Upper lobe of right lung (tissue), 1 donor: ENCODE data around the gene HHIPL1. TPM values are rescaled to one million over a fixed set of nuclear protein-coding genes. Genes with fewer than 3 reads are reported as not detected.

Experiments used
- ATAC-seq: fragments of 200-7000 bp; cut with Tn5 transposase; one replicate; pipeline ENCODE4 v1.9.1; 2020; ENCODE audit warnings: mild to moderate bottlenecking, moderate library complexity
- DNase-seq: peaks from one replicate; pipeline ENCODE4 v3.0.0-alpha.2; 2020
- H3K27ac ChIP-seq: fragments of 200-600 bp; one replicate; pipeline ENCODE4 v1.8.0; 2022
- H3K27me3 ChIP-seq: fragments of 200-600 bp; one replicate; pipeline ENCODE4 v1.8.0; 2022; ENCODE audit warnings: mild to moderate bottlenecking
- H3K36me3 ChIP-seq: fragments of 200-600 bp; one replicate; pipeline ENCODE4 v1.8.0; 2022
- H3K4me1 ChIP-seq: fragments of 200-600 bp; one replicate; pipeline ENCODE4 v1.8.0; 2022
- H3K4me3 ChIP-seq: fragments of 200-600 bp; one replicate; pipeline ENCODE4 v1.8.0; 2022; ENCODE audit warnings: mild to moderate bottlenecking
- H3K9me3 ChIP-seq: fragments of 200-600 bp; one replicate; pipeline ENCODE4 v1.8.0; 2022
- intact Hi-C: fragments of 100-400 bp; cut with DNase I; formaldehyde crosslinking; loops from one replicate; pipeline ENCODE4 v1.11.0; 2022
- total RNA-seq: library from RNA; stranded (reverse); fragmentation: NEBNext Ultra II Directional; extraction: Animal tissue kit (Norgen Biotek cat#: 25700); gene quantifications from one replicate; pipeline ENCODE4 v1.2.1, GENCODE V29; 2021
- TF ChIP-seq, protein P1 (sequence below): fragments of 200-600 bp; IDR thresholded peaks from one replicate; pipeline ENCODE4 v1.8.0; 2022; ENCODE audit warnings: antibody characterized with exemption
- donor health status: DM: no; HTN: yes; CAD: no; lungs with severe emphysema.

HHIPL1 gene
- total RNA-seq, 1 donor from 2014 or later: 1.6 TPM

DNA sequence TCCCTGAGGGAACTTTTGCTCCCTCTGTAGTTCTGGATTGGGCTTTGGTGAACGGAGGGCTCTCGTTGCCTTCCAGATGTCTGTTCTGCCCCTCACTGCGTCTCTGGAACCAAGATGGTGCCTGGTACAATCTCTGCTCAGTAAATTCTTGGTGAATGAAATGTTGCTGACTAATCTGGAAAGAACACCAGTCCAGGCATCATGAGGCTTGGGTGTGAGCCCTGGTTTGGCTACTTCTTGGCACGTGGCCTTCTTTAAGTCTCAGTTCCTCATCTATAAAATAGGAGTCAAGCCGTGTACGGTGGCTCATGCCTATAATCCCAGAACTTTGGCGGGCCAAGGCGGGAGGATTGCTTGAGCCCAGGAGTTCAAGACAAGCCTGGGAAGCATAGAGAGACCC is 4.3 kb downstream of the HHIPL1 start:
- no peaks in the 10 kb centered on the region for H3K9me3 ChIP-seq
- intact Hi-C loops: no loop called here
- TF ChIP-seq, protein P1, sequence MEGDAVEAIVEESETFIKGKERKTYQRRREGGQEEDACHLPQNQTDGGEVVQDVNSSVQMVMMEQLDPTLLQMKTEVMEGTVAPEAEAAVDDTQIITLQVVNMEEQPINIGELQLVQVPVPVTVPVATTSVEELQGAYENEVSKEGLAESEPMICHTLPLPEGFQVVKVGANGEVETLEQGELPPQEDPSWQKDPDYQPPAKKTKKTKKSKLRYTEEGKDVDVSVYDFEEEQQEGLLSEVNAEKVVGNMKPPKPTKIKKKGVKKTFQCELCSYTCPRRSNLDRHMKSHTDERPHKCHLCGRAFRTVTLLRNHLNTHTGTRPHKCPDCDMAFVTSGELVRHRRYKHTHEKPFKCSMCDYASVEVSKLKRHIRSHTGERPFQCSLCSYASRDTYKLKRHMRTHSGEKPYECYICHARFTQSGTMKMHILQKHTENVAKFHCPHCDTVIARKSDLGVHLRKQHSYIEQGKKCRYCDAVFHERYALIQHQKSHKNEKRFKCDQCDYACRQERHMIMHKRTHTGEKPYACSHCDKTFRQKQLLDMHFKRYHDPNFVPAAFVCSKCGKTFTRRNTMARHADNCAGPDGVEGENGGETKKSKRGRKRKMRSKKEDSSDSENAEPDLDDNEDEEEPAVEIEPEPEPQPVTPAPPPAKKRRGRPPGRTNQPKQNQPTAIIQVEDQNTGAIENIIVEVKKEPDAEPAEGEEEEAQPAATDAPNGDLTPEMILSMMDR: no peak

DNA sequence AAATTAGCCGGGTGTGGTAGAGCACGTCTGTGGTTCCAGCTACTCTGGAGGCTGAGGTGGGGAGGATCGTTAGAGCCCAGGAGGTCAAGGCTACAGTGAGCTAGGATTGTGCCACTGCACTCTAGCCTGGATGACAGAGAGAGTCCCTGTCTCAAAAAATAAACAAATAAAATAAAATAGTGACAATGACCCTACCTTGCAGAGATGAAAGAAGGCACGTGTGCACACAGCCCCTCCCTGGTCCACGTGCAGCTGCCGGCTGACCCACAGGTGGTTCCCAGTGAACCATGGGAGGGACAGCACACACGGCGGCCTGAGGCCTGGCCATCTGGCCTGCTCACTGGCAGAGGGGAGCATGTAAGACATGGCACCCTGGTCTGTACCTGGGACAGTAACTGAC is 4.7 kb downstream of the HHIPL1 start:
- H3K4me3 ChIP-seq: no peak overlapping the region
- peaks cover 10% of the 10 kb centered on the region for H3K27me3 ChIP-seq
- H3K27ac ChIP-seq: no peak overlapping the region
- ATAC-seq (no peak), DNase-seq (no peak)
- TF ChIP-seq, protein P1: no peak
- no peaks in the 10 kb centered on the region for H3K9me3 ChIP-seq
- intact Hi-C loops: no loop called here
- no peaks in the 10 kb centered on the region for H3K36me3 ChIP-seq
- peaks cover 2% of the 10 kb centered on the region for H3K4me1 ChIP-seq

More for the DNA sequence above, 4.3 kb downstream of the HHIPL1 start:
- Histone ChIP-seq H3K4me1 (peaks cover 4% of the 10 kb centered on the region), H3K27me3 (peaks cover 10% of the 10 kb centered on the region), H3K36me3 (no peaks in the 10 kb centered on the region), H3K4me3 (no peak overlapping the region), H3K27ac (no peak overlapping the region)
- no peak for ATAC-seq
- DNase-seq: no peak

DNA sequence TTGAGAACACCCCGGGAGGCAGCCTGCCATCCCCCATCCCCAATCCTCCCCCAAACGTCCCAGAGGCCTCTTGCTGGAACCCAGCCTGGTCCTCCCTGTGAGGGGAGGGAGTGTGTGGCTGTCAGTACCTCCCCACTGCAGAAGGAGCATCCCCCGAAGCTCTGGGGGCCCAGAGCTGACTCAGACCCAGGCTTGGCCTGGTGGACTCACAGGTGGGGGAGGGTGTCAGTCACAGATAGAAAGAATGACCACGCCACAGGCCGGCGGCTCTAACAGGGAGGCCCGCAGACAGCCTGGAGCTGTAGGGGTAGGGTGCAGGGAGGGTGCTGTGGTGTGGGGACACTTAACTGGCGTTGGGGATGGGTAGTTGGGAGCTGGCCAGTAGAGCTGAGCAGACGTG is 5.3 kb downstream of the HHIPL1 start:
- TF ChIP-seq, protein P1: no peak
- no peaks in the 10 kb centered on the region for H3K36me3 ChIP-seq

DNA sequence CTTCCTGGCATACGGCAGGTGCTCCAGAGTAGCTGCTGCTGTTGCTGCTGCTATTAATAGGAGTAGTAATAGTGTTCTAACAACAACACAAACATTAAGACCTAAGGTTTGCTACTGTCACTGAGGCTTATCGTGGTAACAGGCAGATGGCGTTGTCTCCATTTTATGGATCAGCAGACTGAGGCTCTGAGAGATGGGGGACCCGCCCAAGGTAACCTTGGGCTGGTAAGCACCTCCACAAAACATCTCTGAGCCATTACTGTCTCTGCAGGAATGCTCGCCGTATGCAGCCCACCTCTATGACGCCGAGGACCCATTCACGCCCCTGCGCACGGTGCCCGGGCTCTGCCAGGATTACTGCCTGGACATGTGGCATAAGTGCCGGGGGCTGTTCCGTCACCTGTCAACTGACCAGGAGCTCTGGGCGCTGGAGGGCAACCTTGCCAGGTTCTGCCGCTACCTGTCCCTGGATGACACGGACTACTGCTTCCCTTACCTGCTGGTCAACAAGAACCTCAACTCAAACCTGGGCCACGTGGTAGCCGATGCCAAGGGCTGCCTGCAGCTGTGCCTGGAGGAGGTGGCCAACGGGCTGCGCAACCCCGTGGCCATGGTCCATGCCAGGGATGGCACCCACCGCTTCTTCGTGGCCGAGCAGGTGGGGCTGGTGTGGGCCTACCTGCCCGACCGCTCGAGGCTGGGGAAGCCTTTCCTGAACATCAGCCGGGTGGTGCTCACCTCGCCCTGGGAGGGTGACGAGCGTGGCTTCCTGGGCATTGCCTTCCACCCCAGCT is 7.2 kb downstream of the HHIPL1 start:
- Histone ChIP-seq H3K27ac (no peak overlapping the region), H3K36me3 (no peaks in the 10 kb centered on the region), H3K27me3 (no peaks in the 10 kb centered on the region), H3K4me1 (no peaks in the 10 kb centered on the region), H3K4me3 (no peak overlapping the region), H3K9me3 (no peaks in the 10 kb centered on the region)
- intact Hi-C loops: no loop called here
- DNase-seq (no peak), ATAC-seq (no peak)
- TF ChIP-seq, protein P1: no peak

More for the DNA sequence above, 5.3 kb downstream of the HHIPL1 start:
- no peak for ATAC-seq
- Histone ChIP-seq H3K27ac (no peak overlapping the region), H3K4me3 (no peak overlapping the region), H3K27me3 (peaks cover 8% of the 10 kb centered on the region), H3K9me3 (no peaks in the 10 kb centered on the region), H3K4me1 (no peaks in the 10 kb centered on the region)
- DNase-seq: no peak
- intact Hi-C loops: no loop called here

DNA sequence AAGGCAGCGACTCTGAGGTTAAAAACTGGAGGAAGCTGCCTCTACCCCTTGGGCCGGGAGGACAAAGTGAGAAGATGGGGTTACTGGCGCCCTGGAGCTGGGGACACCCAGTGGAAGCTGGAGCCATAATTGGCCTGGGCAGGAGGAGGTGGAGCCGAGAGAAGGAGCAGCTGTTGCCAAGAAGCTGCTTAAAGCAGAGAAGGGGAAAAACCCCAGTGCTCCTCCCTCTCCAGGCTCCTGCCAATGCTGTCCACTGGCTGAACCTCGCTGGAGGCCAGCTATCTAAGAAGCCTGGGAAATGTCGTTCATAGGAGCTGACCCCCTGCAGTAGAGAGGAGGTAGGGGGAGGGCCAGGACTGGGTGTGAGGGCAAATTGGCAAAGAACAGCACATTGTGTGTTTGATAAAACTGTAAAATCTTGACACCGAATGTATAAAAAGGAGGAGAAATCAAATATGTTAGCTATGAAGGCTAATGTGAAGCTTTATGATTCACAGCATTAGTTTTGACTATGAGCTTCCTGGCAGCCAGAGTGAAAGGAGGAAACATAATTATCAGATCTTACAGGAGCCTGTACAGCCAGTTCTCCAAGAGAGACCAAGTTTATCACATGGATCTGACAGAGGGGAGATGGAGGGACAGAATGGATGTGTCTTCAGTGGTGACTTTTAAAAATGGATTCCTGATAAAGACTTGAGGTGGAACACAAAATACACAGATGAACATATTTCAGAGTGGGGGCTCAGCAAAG is 9.5 kb downstream of the HHIPL1 start:
- TF ChIP-seq, protein P1: no peak
- Histone ChIP-seq H3K4me1 (no peaks in the 10 kb centered on the region), H3K36me3 (no peaks in the 10 kb centered on the region), H3K27ac (no peak overlapping the region), H3K9me3 (no peaks in the 10 kb centered on the region), H3K4me3 (no peak overlapping the region), H3K27me3 (peaks cover 15% of the 10 kb centered on the region)
- DNase-seq: no peak
- peak; percentile 83 for ATAC-seq
- intact Hi-C loops: no loop called here
